ENCODE data around the gene KCNQ1. TPM values are rescaled to one million over a fixed set of nuclear protein-coding genes. Genes with fewer than 3 reads are reported as not detected.

KCNQ1 gene
- total RNA-seq, 4 donors from 2014 or later: 0.81 to 2.2 (median 1.6) TPM

DNA sequence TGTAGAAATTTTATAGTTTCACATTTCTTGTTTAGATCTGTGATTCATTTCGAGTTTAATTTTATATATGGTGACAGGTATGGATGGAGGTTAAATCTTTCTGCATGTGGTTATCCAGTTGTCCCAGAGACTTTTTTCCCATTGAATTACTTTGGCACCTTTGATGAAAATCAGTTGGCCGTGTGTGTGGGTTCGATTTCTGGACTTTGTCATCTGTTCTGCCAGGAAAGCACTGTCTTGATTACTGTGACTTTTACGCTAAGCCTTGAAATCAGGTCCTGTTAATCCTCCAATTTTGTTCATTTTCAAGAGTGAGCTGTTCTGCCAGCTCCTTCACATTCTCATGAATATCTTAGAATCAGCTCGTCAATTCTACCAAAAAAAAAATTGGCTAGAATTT, 107.4 kb downstream of the KCNQ1 start:
- TF ChIP-seq POLR2A (IDR thresholded peaks at IDR 0.05): no peak
- TF ChIP-seq, protein P1, sequence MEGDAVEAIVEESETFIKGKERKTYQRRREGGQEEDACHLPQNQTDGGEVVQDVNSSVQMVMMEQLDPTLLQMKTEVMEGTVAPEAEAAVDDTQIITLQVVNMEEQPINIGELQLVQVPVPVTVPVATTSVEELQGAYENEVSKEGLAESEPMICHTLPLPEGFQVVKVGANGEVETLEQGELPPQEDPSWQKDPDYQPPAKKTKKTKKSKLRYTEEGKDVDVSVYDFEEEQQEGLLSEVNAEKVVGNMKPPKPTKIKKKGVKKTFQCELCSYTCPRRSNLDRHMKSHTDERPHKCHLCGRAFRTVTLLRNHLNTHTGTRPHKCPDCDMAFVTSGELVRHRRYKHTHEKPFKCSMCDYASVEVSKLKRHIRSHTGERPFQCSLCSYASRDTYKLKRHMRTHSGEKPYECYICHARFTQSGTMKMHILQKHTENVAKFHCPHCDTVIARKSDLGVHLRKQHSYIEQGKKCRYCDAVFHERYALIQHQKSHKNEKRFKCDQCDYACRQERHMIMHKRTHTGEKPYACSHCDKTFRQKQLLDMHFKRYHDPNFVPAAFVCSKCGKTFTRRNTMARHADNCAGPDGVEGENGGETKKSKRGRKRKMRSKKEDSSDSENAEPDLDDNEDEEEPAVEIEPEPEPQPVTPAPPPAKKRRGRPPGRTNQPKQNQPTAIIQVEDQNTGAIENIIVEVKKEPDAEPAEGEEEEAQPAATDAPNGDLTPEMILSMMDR (IDR thresholded peaks at IDR 0.05): no peak
- intact Hi-C loops (cut with DNase I; ENCODE audit: low total_unique reads): loop anchor here (10.0 kb wide), 1 partner anchor 123 kb away; no protein-coding TSS in a partner anchor
- no peak for DNase-seq (ENCODE audit: low spot score in 2 of 2)
- H3K4me3 ChIP-seq (ENCODE audit: low read depth, poor library complexity, severe bottlenecking): no peak overlapping the region
- WGBS, 2 donors: 54 to 77% methylated on average over 5 of the region's 5 CpGs

DNA sequence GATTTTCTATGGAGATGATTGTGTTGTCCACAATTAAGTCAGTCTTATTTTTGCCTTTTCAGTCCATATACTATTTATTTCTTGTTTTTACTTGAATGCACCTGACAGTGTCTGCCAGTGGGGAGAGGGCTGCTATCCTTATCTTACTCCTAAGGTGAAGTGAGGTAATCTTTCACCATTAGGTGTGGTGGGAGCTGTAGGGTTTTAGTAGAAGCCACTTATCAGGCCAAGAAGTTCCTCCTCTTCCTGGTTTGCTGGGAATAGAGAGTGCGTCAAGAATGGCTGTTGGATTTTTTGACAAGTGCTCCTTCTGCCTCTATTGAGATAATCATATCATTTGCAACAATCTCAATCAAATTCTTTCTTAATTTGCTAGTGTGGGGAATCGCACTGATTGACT, 108.4 kb downstream of the KCNQ1 start:
- no peak for DNase-seq (ENCODE audit: low spot score in 2 of 2)
- intact Hi-C loops (cut with DNase I; ENCODE audit: low total_unique reads): loop anchor here (10.0 kb wide), 1 partner anchor 122 kb away; no protein-coding TSS in a partner anchor
- TF ChIP-seq POLR2A (IDR thresholded peaks at IDR 0.05): no peak
- TF ChIP-seq, protein P1 (IDR thresholded peaks at IDR 0.05): no peak
- no peak overlapping the region for H3K4me3 ChIP-seq (ENCODE audit: low read depth, poor library complexity, severe bottlenecking)
- 93 to 97% methylated on average over 2 of the region's 2 CpGs for WGBS, 2 donors

DNA sequence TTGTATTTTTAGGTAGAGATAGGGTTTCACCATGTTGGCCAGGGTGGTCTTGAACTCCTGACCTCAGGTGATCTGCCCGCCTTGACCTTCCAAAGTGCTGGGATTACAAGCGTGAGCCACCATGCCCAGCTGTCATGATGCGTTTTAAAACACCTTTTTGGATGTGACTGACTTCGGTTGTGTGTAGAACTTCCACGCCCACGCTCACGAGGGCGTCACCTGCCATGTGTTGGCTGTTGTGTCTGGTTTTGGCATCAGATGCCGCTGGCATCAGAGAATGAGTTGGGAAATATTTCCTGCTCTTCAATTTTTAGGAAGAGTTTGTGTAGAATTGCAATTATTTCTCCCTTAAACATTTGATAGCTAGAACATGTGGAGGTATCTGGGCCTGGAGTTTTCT, 109.1 kb downstream of the KCNQ1 start:
- TF ChIP-seq, protein P1 (IDR thresholded peaks at IDR 0.05): no peak
- TF ChIP-seq POLR2A (IDR thresholded peaks at IDR 0.05): no peak
- DNase-seq (ENCODE audit: low spot score in 2 of 2): no peak
- WGBS, 2 donors: 53% methylated on average over 9 of the region's 9 CpGs
- no peak overlapping the region for H3K4me3 ChIP-seq (ENCODE audit: low read depth, poor library complexity, severe bottlenecking)
- intact Hi-C loops (cut with DNase I; ENCODE audit: low total_unique reads): loop anchor here (10.0 kb wide), 1 partner anchor 121 kb away; no protein-coding TSS in a partner anchor

DNA sequence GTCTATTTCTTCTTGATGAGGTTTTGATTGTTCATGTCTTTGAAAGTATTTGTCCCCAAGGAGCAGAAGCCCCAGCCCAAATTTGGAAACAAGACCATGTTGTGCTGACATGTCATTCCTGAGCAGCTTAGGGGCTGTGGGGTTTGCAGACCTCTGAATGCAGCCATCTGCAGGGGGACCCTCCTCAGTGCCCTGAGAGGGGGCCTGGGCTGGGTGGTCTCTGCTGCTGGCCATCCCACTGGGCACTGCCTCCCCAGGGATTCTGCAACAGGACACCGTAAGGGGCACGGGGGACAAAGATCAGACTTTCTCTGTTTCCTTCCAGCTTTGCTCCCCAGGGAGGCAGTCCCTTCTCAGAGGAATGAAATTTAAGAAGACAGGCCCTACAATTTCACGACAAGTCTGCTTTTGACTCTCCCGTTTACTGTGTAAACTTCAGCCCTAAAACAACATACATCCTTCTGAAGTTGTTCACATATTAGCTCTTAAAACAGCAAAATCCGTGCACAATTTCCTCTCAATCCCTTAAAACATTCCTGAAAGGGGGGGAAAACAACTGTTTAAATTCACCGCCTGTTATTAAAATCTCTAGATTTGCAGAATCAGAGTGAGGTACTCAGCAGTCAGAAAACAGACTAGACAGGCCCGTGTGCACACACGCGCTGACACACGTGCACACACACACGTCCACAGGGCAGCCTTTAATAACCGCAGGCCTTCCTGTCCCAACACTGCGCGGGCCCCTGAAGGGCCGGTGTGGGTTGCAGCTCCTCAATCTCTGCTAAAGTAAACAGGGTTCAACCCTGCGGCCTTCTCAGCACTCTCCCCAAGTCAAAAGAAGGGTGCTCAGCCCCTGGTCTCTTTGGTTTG, 109.8 kb downstream of the KCNQ1 start:
- no peak overlapping the region for H3K4me3 ChIP-seq (ENCODE audit: low read depth, poor library complexity, severe bottlenecking)
- no peak for DNase-seq (ENCODE audit: low spot score in 2 of 2)
- TF ChIP-seq, protein P1 (IDR thresholded peaks at IDR 0.05): no peak
- no peak for TF ChIP-seq POLR2A (IDR thresholded peaks at IDR 0.05)
- intact Hi-C loops (cut with DNase I; ENCODE audit: low total_unique reads): loop anchor here (10.0 kb wide), 1 partner anchor 120 kb away; no protein-coding TSS in a partner anchor
- WGBS, 2 donors: 87 to 91% methylated on average over 16 of the region's 16 CpGs

DNA sequence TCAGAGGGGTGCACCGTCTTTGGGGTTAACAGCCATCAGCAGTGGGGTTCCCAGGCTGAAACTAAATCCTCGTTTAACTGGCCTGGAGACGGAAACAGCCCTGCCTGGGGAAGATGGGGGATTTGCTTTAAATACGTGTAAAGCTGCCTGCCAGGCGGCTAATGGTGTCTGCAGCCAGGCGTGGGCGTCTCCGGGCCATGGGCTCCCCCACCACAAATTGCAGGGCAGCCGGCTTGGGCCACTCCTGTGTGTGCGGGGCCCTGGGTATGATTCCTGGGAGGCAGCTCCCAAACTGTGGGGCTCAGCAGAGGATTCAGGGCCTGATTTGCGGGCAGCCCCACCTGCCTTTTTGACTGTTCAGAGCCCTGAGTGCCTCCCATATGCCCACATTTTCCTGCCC, 110.5 kb downstream of the KCNQ1 start:
- DNase-seq (ENCODE audit: low spot score in 2 of 2): no peak
- H3K4me3 ChIP-seq (ENCODE audit: low read depth, poor library complexity, severe bottlenecking): no peak overlapping the region
- WGBS, 2 donors: 85 to 90% methylated on average over 10 to 11 of the region's 11 CpGs
- intact Hi-C loops (cut with DNase I; ENCODE audit: low total_unique reads): loop anchor here (10.0 kb wide), 1 partner anchor 119 kb away; no protein-coding TSS in a partner anchor
- TF ChIP-seq, protein P1 (IDR thresholded peaks at IDR 0.05): no peak
- TF ChIP-seq POLR2A (IDR thresholded peaks at IDR 0.05): no peak

Measured in lower leg skin (tissue), 4 donors.